GM12872 (cell line): ENCODE measurements around the gene TOM1L2.

Experiments used
- CTCF ChIP-seq: IDR thresholded peaks from 3 replicates; pipeline ENCODE4 v1.5.1; 2011; ENCODE audit warnings: low read depth, mild to moderate bottlenecking, low read length, moderate library complexity; ENCODE audit not compliant: insufficient read depth

TOM1L2 gene

DNA sequence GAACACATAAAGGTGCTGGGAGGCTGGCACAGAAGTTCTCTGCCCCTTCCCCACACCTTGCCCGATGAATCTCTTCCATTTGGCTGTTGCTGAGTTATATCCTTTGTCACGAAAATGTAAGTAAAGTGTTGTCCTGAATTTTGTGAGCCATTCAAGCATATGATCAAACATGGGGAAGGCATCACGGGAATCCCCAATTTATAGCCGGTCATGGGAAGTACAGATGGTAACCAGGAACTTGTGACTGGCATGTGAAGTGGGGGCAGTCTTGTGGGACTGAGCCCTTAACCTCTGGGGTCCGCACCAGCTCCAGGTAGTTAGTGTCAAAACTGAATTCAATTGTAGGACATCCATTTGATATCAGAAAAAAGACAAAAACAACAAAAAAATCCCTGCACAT, 13.2 kb downstream of the TOM1L2 start:
- TF ChIP-seq CTCF: no peak

GRCh38 chr17:17957584-17957916, 14.7 kb downstream of the TOM1L2 start:
- no peak for TF ChIP-seq CTCF

DNA sequence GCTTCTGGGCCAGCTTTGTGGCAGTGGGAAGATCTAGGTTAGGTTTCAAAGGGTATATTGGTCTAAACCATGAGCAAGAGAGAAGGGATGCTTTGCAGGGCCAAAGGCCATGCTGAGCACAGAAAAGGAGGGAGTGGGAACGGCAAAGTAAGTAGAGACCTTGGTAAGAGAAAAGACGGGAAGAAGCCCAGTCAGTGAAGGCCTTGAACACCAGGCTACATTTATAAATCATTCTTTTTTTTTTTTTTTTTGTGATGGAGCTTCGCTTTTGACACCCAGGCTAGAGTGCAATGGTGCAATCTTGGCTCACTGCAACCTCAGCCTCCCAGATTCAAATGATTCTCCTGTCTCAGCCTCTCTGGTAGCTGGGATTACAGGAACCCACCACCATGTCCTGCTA, 18.1 kb downstream of the TOM1L2 start:
- TF ChIP-seq CTCF: no peak

DNA sequence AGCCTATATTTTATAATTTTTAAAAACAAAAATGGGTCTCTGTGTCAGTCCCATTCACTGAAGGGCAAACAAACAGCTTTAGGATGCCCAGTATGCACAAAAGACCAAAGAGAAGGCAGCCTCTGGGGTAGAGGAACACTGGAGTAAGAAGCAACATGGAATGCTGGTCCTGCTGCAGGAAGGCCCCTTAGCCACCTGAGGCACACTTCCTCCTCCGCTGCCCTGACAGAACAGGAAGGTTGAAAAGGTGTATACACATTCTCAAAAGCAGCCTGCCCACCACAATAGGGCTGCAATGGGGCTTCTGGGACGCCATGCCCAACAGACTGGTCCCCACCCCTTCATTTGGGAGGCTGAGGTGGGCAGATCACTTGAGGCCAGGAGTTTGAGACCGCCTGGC, 19.5 kb downstream of the TOM1L2 start:
- TF ChIP-seq CTCF: no peak

- no peak for TF ChIP-seq CTCF
Observed at GRCh38 chr17:17951524-17951923, 20.7 kb downstream of the TOM1L2 start.

DNA sequence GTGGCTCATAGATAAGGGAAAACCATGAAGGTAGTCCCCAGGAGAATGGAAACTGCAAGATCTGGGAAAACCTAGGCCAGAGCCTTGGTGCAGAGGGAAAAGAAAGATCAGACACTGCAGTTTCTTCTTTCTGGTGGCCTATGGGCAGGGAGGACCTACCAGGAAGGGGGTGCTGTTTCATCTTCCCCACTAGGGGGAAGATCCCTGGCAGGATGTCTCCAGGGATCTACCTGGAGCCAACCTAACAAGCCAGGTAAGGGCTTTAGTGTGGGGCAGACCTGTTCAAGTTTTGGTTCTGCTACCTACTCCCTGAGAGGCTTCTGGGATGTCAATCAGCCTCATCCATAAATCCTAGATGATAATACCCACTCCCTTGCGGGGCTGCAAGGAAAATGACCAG, 21.4 kb downstream of the TOM1L2 start:
- peak; percentile 43; the same call in 2 of the 3 replicates for TF ChIP-seq CTCF

GRCh38 chr17:17950347-17950746, 21.9 kb downstream of the TOM1L2 start:
- TF ChIP-seq CTCF: no peak

GRCh38 chr17:17947966-17948365, 24.2 kb downstream of the TOM1L2 start:
- no peak for TF ChIP-seq CTCF
